ENCODE measurements around the gene XYLT1.
A peak's percentile ranks its signal among the peaks of the same experiment; 100 is the strongest.
"Not testable (repeated sequence)": the region's sequence is repeated elsewhere in the genome, so short reads cannot be mapped to it uniquely, and the experiment has no call there.

Gene XYLT1

GRCh38 chr16:17328932-17329331, 141.8 kb downstream of the XYLT1 start:
- no peak for ATAC-seq

GRCh38 chr16:17327664-17328335, 143.0 kb downstream of the XYLT1 start:
- ATAC-seq = no peak

GRCh38 chr16:17325476-17326143, 145.2 kb downstream of the XYLT1 start:
- ATAC-seq = no peak

- no peak for ATAC-seq
These were observed 146.3 kb downstream of the XYLT1 start for GRCh38 chr16:17324451-17324850.

- no peak for ATAC-seq
These were observed 147.6 kb downstream of the XYLT1 start for GRCh38 chr16:17323171-17323570.

DNA sequence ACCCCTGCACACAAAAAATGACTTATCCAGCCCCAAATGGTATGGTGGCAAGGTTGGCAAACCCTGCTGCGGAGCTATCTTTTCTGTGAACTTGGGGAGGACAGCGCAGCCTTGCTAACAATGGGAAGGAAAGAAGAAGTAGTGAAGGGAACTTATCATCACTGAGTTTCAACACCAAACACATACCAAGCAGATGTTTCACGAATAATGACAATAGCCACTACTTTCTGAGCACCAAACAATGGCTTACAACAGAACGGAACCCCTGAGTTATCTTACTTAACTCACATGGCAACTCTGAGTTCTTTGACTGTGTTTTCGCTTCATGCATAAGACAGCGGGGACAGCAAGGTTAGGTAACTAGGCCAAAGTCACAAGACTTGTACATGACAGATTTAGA, 148.9 kb downstream of the XYLT1 start:
- no peak for ATAC-seq

GRCh38 chr16:17320009-17320408, 150.8 kb downstream of the XYLT1 start:
- no peak for ATAC-seq

DNA sequence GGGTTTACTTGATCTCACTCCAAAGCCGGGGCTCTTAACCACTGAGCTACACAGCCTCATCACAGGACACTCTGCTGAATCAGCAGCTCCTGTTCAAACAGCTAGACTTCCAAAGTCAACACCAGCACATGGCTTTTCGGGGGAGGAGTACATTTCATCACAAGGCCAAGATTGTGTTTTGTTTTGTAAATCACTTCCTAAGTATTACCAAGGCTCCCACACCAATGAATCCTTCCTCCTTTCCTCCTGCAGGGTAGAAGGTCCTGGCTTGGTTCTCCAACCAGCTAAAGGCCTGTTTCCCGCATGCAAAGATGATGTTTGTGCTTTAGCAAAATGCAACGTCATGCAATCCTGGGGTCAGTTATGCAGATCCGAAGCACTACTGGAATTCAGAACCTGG, 152.5 kb downstream of the XYLT1 start:
- ATAC-seq = no peak

- no peak for ATAC-seq
These were observed 154.8 kb downstream of the XYLT1 start for GRCh38 chr16:17316005-17316404.

GRCh38 chr16:17313793-17314547, 156.8 kb downstream of the XYLT1 start:
- no peak for ATAC-seq

DNA sequence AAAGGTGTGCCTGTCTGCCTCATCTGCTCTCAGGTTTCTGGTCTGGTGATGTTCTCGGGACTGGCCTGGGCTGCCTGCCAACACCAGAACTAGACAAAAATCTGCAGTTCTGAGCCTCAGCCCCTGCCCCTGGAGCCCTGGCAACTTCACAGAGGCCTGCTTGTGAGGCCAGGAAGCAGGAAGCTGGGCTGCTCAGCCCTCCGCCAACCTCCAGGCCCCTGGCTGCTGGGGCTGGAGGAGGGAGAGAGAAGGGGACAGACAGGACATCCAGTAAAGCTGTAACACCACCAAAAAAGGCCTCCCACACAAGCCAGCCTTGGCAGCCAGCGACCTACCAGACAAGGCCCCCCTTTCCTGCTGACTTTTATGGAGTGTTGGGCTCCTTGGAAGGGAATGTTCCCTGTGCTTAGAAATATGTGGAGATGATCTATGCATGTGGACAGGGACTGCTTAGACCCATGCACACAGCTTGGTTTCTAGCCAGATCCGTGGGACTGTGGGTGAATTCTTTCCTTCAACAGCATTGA, 157.6 kb downstream of the XYLT1 start:
- no peak for ATAC-seq

DNA sequence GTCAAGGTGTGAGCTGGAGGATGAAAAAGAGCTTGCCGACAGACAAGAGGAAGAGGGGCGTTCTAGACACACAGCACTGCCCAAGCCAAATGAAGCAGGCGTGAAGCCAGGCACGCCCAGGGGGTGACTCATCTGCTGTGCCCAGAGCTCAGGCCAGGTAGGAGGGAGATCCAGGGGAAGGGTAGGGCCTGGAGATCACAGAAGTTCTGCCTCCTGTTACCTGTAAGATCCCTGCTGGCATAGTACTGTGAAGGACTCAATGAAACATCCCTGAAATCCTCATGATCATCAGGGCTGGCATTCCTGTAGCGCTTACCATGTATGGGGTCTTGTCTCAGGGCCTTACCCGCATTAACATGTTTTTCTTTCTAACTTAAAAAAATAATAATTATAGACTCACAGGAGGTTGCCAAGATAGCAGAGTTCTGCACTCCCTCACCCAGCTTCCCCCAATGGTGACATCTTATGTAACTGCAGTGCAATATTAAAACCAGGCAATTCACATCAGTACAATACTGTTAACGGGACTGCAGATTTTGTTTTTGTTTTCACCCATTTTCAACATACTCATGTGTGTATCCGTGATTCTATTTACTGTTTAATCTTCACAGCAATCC, 158.6 kb downstream of the XYLT1 start:
- ATAC-seq = no peak

- no peak for ATAC-seq
These were observed 159.2 kb downstream of the XYLT1 start for GRCh38 chr16:17311333-17312093.

GRCh38 chr16:17309510-17309909, 161.2 kb downstream of the XYLT1 start:
- ATAC-seq = no peak

DNA sequence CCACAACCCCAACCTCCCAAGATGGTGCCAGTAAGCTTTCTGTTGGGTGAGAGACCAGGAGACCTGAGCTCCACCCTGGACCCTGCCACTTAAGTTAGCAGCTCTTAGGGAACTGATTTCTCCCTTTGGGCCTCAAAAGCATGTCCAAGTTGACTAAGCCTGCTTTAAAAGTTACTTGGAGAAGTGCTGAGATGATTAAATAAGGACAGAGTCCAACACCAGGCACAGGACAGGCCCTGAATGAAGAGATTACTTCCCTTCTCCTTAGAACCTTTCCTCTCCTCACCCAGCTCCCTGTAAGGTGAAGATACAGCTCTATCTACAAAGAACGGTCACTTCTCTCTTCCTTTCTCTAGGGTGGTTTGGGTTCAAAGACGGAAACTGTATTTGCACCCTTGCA, 162.6 kb downstream of the XYLT1 start:
- ATAC-seq = no peak

- ATAC-seq = no peak
These were observed 163.3 kb downstream of the XYLT1 start for GRCh38 chr16:17307504-17307903.

DNA sequence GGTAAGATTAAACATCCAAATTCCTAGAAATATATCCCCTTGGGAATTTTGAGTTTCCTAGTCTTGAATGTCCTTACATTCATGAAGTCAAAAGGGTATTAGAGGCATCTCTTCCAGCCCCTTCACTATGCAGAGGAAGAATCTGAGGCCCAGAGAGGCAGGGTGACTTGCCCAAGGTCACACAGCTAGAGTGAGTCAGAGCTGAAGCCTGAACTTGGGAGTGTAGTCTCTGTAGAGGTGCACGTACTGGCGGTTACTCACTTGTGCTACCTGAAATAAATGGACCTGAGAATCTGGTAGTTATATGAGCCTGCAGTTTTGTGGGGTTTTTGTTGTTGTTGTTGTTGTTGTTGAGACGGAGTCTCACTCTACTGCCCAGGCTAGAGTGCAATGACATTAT, 164.0 kb downstream of the XYLT1 start:
- peak; percentile 55 to 62 for ATAC-seq

- ATAC-seq = not testable (repeated sequence)
These were observed 164.5 kb downstream of the XYLT1 start for GRCh38 chr16:17306211-17306610.

GRCh38 chr16:17305694-17306093, 165.1 kb downstream of the XYLT1 start:
- peak; percentile 77 for ATAC-seq

DNA sequence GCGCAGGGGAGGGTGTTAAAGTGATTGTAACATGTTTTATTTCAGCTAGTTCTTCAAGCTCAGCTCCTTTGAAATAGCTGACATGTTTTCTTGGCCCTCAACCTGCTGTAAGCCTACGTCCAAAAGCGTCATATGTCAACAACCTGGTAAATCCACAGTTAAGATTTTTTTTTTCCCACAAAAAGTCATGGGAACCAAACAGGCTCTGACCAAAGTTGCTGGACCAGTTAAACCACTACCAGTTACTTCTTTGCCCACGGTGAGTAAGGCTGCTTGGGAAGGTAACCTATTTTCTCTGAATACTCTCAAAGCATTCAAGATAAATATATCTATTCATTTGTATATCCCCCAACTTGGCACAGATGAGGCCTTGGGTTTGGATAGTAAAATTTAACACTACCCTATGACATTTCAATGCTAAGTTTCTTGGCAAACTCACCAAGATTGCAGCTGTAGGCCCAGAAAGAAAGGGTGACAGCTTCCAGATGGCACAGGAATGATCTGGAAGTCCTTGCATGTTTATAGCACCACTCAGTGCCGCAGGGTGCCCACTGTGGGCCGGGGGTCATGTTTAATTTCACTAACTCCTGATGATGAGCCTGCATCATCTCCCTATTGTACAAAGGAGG, 166.2 kb downstream of the XYLT1 start:
- no peak for ATAC-seq

DNA sequence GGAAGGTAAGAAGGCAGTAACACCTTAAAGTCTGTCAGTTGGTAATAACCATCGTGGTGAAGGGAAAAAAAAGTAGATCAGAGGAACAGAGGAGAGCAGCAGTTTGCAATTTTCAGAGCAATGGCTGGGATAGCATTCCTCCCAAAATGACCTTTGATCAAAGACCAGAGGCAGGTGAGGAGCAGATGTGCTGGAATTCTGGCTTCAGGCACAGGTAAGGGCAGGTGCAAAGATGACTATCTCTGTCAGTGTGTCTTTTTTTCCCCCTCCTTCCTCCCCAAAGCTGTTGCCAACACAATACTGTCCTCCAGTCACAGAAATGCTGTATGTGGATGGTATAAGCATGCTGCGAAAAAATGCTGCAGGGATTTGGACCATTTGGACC, 166.7 kb downstream of the XYLT1 start:
- no peak for ATAC-seq

DNA sequence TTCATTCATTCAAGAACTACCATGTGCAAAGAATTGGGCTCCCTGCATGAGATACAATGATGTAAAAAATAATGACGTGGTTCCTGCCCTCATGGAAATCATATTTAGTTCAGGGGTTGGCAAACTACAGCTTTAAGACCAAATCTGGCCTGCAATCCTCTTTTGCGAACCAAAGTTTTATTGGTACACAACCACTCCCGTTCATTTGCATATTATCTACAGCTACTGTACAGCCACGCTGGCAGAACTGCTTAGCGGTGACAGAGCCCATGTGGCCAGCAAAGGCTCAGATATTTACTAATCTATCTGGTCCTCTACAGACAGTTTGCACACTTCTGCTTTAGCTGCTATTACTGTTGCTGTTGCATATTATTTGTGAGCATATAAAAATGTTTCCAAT, 167.7 kb downstream of the XYLT1 start:
- ATAC-seq = no peak

All from activated CD4-positive, CD25-positive, alpha-beta regulatory T cell treated with anti-CD3 and anti-CD28 coated beads, Interleukin-2, amount 50 U/mL, for 24 hours (primary cell).